Activated CD8-positive, alpha-beta memory T cell treated with anti-CD3 and anti-CD28 coated beads for 1 hour (primary cell): Measurements from ENCODE around the gene RBP2.

Experiments
- DNase-seq, 2 donors: peaks; one replicate each; pipeline ENCODE4 v3.0.0-alpha.2; 2020; ENCODE audit warnings: low read depth in 1 of 2; ENCODE audit errors: extremely low read depth in 1 of 2

RBP2 gene

DNA sequence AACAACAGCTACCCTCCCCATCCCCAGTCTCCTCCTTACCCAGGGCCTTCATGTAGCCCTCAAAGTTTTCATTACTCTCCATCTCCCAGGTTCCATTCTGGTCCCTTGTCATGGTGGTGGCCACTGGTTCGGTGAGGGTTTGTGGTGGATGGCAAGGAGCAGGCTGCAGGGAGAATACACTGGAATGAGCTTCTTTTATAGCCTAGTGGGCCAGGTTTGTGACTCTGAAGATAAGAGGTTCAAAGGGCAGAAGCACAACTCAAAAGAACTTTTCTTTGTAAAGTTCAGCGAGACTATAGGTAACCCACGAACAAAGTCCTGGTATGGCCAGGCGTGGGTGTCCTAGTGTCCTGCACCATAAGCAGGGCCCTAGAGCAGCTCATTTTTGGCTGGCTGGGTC lies at the start of gene RBP2:
Gene RBP2 (minus strand): TSS at position 169 of the 400 bp plus-strand sequence. CDS start 57 bp downstream, at position 112.
- no peak for DNase-seq

- DNase-seq, result no peak
Measured at GRCh38 chr3:139524841-139525636, 48.7 kb upstream of the RBP2 start.

GRCh38 chr3:139523718-139524117 lies 47.4 kb upstream of the RBP2 start:
- DNase-seq, result no peak

DNA sequence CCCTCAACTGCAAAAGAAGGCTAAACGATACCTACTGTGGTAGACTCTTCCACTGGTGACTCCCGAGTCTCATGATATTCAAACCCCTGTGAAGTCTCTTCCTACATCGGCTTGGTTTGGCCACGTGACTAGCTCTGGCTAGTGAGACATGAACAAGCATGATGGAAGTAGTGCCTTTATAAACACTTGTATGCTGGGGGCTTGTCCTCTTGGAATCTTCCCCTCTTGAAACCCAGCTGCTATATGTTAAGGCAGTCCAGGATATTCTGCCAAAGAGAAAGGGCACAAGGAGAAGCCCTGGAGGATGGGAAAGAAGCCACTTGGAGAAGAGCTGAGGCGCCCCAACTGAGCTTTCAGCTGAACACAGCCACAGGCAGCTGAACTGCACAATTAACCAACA lies 46.9 kb upstream of the RBP2 start:
- DNase-seq, result no peak

DNA sequence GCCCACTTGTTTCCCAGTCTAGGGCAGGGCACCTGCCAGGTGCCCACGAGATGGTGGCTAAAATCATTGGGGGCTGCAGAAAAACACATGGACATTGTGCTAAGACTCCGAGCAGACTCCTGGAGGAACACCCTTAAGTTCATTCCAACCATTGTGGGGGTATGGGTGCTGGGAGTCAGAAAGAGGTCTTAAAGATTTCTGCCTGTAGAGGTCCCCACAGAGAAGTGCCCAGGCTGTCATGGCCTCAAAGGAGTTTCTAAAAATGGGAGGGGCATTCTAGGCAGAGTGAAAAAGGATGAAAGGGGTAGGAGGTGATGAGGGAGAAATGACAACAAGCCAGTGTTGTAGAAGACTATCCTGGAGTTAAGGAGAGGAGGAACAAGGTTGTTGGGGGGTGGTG lies 46.1 kb upstream of the RBP2 start:
- no peak for DNase-seq

DNA sequence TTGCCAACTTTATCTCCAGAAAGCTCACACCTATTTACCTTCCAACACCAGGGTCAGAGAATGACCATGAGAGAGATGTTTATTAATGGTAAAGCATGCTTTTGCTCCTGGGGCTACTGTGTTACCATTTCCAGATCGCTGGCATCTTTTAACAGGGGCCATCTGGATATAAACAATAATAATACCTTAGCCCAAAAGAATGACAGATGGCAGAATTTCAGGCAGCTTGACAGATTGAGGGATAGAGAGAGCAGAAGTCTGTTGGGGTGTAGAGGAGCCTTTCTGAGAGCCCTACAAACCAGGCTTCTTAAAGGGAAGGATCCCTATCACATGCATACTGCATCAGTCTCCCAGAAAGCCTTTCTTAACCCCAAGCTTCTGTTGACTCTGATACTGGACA lies 45.5 kb upstream of the RBP2 start:
- DNase-seq, result no peak

DNA sequence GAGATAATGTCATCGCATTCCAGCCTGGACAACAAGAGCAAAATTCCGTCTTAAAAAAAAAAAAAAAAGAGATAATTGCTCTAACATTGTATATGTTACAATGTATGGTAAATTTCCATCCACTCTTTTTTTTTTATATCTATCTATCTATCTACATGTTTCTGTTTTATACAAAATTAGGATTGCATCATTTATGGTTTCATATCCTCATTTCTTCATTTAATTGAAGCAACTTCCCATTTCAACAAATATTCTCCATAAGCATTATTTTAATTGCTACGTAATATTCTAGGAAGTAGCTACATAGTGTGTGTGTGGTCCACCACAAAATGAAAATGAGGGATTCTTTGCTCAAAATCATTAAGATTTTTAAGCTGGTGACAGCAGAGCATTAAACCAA lies 44.8 kb upstream of the RBP2 start:
- no peak for DNase-seq

- DNase-seq, result no peak
Measured at GRCh38 chr3:139519998-139520737, 43.9 kb upstream of the RBP2 start.

DNA sequence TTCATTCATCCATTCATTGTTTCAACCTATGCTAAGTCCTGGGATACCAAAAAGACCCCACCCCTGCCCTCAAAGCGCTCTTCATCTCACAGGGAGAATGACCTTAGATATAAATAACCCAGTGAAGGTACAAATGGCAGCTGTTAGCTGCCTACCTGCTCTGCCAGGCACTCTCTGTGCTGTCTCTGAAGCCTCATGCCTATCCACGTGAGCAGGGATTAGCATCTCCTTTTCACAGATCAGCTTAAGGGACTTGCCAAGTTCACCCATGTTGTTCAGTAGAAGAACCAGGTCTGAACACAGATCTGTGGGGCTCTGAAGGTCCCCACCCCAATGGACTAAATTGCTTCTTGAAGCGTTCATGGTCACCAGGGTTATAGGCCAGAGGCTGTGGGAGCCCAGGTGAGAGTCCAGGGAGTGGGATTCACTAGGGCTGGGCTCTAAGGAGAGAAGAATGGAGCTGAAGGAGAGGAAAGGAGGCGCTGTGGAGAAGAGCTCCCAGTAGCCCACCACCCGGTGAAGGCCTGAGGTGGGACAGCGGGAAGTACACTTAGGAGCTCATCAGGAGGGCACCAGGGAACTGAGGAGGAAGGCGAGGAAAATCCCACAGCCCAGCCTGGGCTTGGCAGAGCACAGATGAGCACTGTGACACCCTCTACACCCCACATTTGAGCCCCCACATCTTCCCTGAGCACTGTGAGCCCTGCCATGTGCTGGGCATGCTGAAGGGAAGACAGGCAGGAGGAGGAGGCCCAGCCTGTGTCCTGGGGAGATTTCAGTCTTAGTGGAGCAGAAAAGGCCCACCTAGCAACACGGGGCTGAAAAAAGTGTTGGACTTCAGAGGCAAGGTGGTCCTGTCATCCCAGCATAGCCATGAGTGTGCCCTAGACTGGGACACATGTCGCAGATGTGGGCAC lies 42.9 kb upstream of the RBP2 start:
- DNase-seq, result no peak

DNA sequence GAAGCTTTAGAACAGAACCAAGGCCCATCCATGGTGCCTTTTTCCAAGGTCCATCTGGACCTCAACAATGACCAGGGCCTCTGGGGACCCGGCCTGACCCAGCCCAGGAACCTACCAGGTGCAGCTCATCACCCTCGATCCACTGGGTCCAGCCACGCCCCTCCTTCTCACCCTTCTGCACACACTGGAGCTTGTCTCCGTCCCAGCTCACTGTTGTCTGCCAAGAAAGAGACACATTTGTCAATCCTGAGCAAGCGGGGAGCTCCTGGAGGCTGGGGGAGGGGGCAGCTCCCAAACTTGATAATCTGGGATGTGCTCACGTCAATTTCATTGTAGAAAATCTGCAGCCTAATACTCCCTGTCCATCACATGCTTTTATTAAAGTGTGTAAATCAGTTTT lies 42.0 kb upstream of the RBP2 start:
- DNase-seq, result no peak

- DNase-seq, result no peak
Measured at GRCh38 chr3:139517321-139518065, 41.2 kb upstream of the RBP2 start.

GRCh38 chr3:139514741-139515140 lies 38.4 kb upstream of the RBP2 start:
- DNase-seq, result no peak

DNA sequence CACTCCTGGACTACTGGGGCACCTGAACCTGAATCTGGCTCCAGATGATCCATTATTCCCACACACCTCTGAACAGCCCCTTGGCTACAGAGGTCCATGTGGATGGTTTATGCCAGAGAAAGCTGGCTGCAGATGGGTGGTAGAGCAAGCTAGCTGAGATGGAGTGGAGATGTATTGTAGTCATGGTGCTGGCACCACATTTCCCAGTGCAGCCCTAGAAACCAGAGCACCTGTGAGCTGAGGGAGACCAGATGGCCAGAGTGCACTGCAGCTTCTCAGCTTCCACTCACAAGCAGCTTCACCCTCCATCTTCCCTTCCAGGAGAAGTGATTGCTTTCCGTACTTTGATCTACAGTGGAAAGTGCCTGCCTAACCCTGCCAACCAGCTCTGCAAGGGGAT lies 33.3 kb upstream of the RBP2 start:
- DNase-seq, result no peak

DNA sequence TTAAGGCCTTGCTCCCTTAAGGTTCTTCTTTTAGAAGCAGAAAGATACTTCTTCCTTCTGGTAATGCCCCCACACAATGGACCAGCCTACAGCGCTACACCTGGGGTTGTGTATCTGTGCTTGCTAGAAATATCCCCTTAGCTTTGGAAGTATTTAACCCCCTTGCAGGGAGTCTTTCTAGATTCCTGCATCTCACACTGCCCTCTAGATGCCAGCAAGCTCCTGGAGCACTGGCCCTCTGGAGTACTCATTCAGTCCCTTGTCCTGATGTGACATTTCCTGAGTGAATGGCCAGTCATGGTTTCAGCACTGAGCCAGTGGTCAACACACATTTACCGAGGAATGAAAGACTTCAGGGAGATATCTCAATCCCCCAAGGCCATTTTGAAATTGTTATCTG lies 30.4 kb upstream of the RBP2 start:
- no peak for DNase-seq

DNA sequence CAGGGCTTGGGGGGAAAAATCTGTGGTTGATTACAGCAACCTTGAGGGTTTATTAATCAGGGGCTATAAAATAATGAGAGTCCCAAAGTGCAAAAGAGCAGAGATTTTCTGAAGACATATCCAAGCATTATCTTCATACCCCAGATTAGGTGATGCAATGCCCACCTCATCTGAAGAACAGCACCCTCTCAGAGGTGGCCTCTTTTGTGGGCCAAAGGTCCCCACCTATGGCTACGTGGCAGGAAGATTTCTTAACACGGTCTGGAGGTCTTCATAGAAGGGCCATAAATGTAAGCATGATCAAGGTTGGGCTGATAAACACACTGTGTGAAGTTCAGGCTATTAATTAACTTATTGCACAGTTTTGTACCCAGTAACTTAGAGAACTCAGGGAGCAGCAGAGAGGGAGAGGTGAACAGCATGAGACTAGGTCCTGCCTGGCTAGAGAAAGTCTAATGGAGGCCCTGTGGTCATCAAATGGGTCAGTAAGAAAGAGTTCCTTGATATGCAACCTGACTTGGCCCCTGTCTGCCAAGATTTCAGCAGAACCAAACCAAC lies 29.6 kb upstream of the RBP2 start:
- no peak for DNase-seq

- no peak for DNase-seq
Measured at GRCh38 chr3:139499536-139499935, 23.2 kb upstream of the RBP2 start.

GRCh38 chr3:139493826-139494385 lies 17.6 kb upstream of the RBP2 start:
- DNase-seq, result no peak

GRCh38 chr3:139491966-139492365 lies 15.7 kb upstream of the RBP2 start:
- DNase-seq, result no peak

GRCh38 chr3:139491027-139491700 lies 14.8 kb upstream of the RBP2 start:
- no peak for DNase-seq
